C1 segment of cervical spinal cord (tissue), 14 donors: ENCODE results near the gene FSD1.
"Not testable (repeated sequence)": the region's sequence is repeated elsewhere in the genome, so short reads cannot be mapped to it uniquely, and the experiment has no call there.

Experiments used
- DNase-seq, 14 donors: peaks; one replicate each; lab custom pipeline; 2025; lab: John Stamatoyannopoulos, UW

Gene FSD1

DNA sequence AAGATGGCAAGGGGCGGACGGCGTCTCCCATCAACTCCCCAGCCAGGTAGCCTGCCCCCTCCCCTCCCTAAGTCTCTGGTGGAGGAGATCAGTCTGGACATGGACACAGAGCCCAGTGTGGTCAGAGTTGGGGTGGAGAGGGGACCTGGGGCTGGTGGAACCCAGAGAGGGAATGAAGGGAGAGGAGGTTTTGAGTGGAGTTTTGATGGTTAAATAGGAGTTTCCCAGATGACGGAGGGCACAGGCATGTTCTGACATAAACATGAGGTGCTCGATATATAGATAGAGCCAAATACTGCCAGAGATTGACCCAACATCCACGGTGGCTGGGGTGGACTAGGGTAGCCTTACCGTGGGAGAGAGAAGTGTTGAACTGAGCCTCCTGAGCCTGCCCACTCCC is 14.1 kb downstream of the FSD1 start:
- no peak for DNase-seq

DNA sequence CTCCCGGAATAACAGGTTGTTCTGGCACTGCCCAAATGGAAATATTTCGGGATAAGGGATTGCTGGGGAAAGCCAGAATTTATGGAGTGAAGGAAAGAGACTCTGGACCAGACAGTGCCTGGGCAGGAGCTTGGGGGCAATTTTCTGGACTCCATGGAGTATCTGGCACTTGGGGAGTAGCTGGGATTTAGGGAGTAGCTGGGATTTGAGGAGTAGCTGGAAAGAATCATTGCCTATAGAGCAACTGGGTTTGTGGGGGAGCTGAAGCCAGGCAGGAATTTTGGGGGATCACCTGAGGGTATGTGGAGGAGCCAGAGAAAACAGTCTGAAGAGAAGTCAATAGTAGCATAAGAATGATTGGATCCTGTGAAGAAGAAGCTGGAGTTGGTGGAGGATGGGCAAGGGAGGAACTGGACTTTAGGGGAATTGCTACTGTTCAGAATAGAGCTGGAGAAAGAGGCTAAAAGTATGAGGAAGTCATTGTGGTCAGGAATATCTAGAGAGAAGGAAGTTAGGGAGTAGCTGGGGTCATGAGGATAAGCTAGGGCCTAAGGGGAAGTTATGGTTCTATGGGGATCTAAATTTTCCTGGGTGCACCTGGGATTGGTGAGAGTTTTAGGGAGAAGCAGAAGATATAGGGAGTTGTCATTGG is 14.8 kb downstream of the FSD1 start:
- no peak for DNase-seq

DNA sequence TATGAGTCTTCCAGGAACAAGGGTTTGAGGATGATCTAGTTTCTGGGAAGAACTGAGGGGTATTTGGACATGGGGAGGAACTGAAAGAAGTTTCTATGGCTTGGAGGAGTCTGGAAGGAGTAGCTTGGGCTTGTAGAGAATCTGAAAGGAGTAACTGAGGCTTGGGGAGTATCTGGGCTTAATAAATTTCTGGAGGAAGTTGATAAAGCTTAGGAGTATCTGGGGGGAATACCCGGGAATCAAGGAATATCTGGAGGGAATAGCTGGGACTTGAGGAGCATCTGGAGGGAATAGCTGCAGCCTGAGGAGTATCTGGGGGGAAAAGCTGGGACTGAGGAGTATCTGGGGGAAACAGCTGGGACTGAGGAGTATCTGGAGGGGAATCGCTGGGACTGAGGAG is 16.0 kb downstream of the FSD1 start:
- DNase-seq = no peak

- no peak for DNase-seq
These were observed 18.7 kb downstream of the FSD1 start for GRCh38 chr19:4322942-4323665.

- DNase-seq = no peak
These were observed 19.3 kb downstream of the FSD1 start for GRCh38 chr19:4323692-4324091.

DNA sequence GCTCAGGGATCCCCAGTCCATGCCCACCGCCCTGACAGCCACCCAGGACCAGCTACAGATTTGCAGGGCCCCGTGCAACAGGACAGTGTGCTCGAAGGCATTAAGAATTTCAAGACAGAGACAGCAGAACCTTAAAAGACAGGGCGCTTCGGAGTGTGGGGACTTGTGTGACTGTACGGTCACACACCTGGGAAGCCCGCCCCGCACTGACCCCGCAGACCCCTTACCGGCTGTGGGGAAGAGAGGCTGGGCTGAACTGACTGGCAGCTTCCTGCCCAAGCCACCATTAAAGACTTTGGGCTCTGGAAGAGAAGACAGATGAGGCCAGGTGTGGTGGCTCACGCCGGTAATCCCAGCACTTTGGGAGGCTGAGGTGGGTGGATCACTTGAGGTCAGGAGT is 19.8 kb downstream of the FSD1 start:
- DNase-seq = no peak

- no peak for DNase-seq
These were observed 21.9 kb downstream of the FSD1 start for GRCh38 chr19:4326215-4326836.

GRCh38 chr19:4326837-4327251 is 22.4 kb downstream of the FSD1 start:
- no peak for DNase-seq

- DNase-seq = peak in 6 of 14 donors; percentile 18 to 74 (median 25)
These were observed 23.0 kb downstream of the FSD1 start for GRCh38 chr19:4327252-4327876.

- DNase-seq = no peak
These were observed 23.5 kb downstream of the FSD1 start for GRCh38 chr19:4327877-4328242.

DNA sequence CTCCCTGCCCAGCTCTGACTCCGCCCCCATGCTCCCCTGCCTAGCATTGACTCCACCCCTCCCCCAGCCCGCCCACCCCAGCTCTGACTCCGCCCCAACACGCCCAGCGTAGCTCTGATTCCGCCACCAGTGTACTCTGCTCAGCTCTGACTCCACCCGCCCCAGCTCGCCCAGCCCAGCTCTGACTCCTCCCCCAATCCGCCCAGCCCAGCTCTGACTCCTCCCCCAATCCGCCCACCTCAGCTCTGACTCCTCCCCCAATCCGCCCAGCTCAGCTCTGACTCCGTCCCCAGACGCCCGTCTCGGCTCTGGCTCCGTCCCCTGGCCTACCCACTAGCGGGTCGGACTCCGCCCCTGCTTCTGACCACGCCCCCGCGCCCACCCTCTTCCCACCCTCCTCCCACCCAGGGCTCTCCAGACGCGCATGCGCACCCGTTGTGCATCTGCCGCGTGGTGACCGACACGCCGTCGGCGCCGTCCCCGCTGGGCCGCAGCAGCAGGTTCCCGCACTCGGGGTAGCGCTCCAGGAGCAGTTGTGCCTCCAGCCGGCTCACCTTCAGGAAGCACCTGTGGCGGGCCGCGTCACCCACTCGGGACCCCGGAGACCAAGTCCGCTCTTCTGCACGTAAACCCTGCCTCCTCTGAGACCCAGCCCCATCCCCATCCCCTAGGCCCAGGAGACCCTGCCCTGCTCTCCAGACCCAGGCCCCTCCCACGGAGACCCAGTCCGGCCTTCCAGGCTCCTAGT is 24.0 kb downstream of the FSD1 start:
- DNase-seq = peak; percentile 79 to 100 (median 92)

GRCh38 chr19:4328991-4329681 is 24.7 kb downstream of the FSD1 start:
- DNase-seq = not testable (repeated sequence)

DNA sequence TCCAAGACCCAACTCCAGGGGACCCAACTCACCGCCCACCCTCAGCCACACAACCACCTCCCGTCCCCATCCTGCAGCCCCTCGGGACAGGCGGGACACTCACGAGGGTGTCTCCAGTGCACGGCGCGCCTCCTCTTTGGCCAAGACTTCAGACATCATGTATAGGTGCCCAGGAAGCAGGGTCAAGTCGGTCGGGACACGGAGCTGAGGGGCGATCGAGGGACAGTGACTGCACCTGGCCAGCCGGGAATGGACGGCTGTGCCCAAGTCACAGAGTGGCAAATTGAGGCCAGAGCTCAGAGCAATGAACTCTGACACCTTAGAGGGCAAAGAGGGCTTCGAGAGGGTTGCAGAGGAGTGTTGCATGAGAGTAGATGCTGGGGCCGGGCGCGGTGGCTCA is 25.5 kb downstream of the FSD1 start:
- no peak for DNase-seq

- no peak for DNase-seq
These were observed 30.7 kb downstream of the FSD1 start for GRCh38 chr19:4334929-4335570.

DNA sequence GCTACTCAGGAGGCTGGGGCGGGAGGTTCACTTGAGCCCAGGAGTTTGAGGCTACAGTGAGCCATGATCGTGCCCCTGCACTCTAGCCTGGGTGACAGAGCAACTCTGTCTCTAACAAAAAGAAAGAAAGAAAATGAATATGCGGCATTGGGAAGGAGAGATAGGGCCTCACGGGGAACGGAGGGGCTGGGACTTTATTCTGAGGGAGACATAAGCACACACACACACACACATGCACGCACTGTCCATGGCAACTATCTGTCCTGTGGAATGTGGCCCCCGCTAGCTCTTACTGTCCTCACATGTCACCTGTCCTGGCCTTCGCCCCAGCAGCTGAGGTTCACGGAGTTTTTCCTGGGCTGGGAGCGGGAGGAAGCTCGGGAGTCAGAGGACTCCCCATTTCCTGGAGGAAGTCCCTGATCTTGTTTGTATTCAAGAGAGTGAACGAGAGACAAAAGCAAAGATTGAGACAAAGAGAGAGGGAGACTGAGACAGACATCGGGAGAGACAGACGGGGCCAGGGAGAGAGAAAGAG is 33.6 kb downstream of the FSD1 start:
- DNase-seq = peak in 1 of 14 donors; percentile 15

DNA sequence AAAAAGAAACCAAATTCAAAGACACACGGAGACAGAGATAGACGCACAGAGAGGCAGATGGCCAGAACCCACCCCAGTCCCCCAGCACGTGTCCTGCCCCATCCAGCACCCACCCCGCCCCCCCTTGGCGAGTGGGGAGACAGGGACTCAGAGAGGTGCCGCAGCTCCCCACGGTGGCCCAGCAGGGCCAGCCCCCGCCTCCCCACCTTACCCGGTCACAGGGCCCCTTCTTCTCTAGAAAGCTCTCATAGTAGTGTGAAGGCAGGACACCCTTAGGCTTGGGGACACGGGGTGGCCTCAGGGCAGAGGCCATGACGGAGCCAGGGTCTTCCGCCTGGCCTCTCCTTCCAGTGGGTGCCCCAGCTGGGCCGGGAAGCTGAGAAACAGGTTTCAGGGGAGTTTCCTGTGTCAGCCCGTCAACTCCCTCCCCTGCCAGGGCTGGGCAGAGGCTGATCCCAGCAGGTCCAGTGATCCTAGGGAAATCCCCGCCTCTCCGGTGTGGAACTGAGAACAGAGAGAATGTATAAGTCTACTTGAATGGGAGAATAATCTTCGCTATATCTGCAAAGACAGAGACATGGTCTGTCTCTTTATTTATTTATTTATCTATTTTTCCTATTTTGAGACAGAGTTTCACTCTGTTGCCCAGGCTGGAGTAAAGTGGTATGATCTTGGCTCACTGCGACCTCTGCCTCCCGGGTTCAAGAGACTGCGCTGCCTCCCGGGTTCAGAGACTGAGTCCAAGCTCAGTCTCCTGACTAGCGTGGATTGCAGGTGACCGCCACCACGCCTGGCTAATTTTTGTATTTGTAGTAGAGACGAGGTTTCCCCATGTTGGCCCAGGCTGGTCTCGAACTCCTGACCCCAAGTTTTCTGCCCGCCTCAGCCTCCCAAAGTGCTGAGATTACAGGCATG is 34.3 kb downstream of the FSD1 start, which contains the start of gene STAP2:
STAP2 (minus strand) TSS at position 387 of the 915 bp plus-strand sequence; CDS start at position 313, 74 bp downstream.
- no peak for DNase-seq

GRCh38 chr19:4342314-4342614 is 37.9 kb downstream of the FSD1 start:
- DNase-seq = no peak

GRCh38 chr19:4342615-4343369 is 38.4 kb downstream of the FSD1 start:
- peak; percentile 71 to 100 (median 96) for DNase-seq
